Body of pancreas (tissue), 4 donors: ENCODE data around the gene MSI2. TPM values are rescaled to one million over a fixed set of nuclear protein-coding genes. Genes with fewer than 3 reads are reported as not detected.

Experiments used
- ATAC-seq: fragments of 150-250 bp; one replicate; pipeline ENCODE4 v1.9.1; 2016
- DNase-seq, 4 donors: peaks; one replicate each; pipeline ENCODE4 v3.0.0-alpha.2; 2019
- H3K27ac ChIP-seq, 4 donors: fragments of 200-600 bp; sonication (generic); 1 replicate in 3 of 4; 2 replicates in 1 of 4; pipeline versions ENCODE4 v1.5.1 to v1.6.1; 2016 to 2019; ENCODE audit warnings: mild to moderate bottlenecking in 1 of 4, mixed read lengths in 1 of 4, moderate library complexity in 1 of 4
- H3K27me3 ChIP-seq, 2 donors: fragments of 200-600 bp; sonication (generic); one replicate each; pipeline ENCODE4 v1.6.0; 2016; ENCODE audit warnings: mild to moderate bottlenecking in 1 of 2
- H3K36me3 ChIP-seq, 2 donors: fragments of 200-600 bp; sonication (generic); replicated peaks in 1 of 2; 2 replicates each; pipeline ENCODE4 v1.5.1; 2016; ENCODE audit warnings: low read depth in 2 of 2; ENCODE audit not compliant: insufficient read depth in 1 of 2
- H3K4me1 ChIP-seq: fragments of 200-600 bp; sonication (generic); one replicate; pipeline ENCODE4 v1.6.0; 2016
- H3K4me3 ChIP-seq, 2 donors: fragments of 200-600 bp; sonication (generic); 1 replicate in 1 of 2; 2 replicates in 1 of 2; pipeline ENCODE4 v1.5.1; 2016 to 2019
- H3K9me3 ChIP-seq, 3 donors: fragments of 200-600 bp; sonication (generic); 1 replicate in 2 of 3; 2 replicates in 1 of 3; pipeline ENCODE4 v1.5.1; 2016
- POLR2A ChIP-seq, 3 donors: fragments of 450-650 bp; IDR thresholded peaks; one replicate each; pipeline ENCODE4 v1.6.1; 2016; ENCODE audit warnings: antibody characterized with exemption in 3 of 3, mild to moderate bottlenecking in 2 of 3
- WGBS, 2 donors: methylation state at CpG; one replicate each; pipeline ENCODE4 v1.1.5; 2017; 5-methylcytosine and 5-hydroxymethylcytosine counted together
- intact Hi-C: fragments of 100-400 bp; cut with DNase I; formaldehyde crosslinking; loops from one replicate; pipeline ENCODE4 v1.15.1; 2023
- total RNA-seq, 2 donors: library from RNA; depleted of rRNA; stranded (reverse); fragments of >200 nt; gene quantifications; one replicate each; pipeline ENCODE4 v1.1.0, GENCODE V29; 2016
- TF ChIP-seq, protein P1 (sequence below), 7 experiments: fragments of 450-650 bp in 4 of 7; fragments of 200-600 bp in 3 of 7; sonication (generic) in 3 of 7; IDR thresholded peaks; one replicate each; pipeline ENCODE4 v1.5.1; 2016 to 2019; ENCODE audit warnings: antibody characterized with exemption in 7 of 7

MSI2 gene
- total RNA-seq, 2 donors from 2014 or later, result 21.1 to 28.5 TPM

DNA sequence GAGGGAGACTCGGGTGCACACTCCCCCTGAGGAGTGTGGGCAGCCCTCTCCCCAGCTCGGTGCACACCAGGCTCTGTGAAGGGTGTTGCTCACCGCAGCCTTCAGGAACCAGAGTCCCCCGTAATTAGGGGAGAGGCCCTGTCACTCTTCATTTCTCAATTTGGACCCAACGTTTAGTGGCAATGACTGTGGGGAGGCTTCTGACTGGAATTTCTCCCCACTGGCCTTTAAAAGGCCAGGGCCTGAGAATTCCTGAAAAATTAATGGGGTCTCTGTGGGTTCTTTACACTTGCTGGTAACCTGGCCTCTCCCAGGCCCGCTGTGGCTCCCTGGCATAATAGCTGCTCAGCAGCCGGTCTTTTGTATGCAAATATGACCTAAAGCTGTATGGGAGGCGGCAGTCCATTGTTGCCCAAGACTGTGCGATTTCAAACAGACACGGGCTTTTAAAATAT lies 209.7 kb downstream of the MSI2 start:
- DNase-seq (no peak), ATAC-seq (no peak)
- Histone ChIP-seq H3K9me3 (no peaks in the 10 kb centered on the region), H3K4me3 (no peak overlapping the region), H3K27ac (no peak overlapping the region), H3K4me1 (peaks cover 14% of the 10 kb centered on the region), H3K36me3 (no peaks in the 10 kb centered on the region), H3K27me3 (no peaks in the 10 kb centered on the region)
- TF ChIP-seq, protein P1, sequence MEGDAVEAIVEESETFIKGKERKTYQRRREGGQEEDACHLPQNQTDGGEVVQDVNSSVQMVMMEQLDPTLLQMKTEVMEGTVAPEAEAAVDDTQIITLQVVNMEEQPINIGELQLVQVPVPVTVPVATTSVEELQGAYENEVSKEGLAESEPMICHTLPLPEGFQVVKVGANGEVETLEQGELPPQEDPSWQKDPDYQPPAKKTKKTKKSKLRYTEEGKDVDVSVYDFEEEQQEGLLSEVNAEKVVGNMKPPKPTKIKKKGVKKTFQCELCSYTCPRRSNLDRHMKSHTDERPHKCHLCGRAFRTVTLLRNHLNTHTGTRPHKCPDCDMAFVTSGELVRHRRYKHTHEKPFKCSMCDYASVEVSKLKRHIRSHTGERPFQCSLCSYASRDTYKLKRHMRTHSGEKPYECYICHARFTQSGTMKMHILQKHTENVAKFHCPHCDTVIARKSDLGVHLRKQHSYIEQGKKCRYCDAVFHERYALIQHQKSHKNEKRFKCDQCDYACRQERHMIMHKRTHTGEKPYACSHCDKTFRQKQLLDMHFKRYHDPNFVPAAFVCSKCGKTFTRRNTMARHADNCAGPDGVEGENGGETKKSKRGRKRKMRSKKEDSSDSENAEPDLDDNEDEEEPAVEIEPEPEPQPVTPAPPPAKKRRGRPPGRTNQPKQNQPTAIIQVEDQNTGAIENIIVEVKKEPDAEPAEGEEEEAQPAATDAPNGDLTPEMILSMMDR (IDR thresholded peaks at IDR 0.05), result no peak
- no peak for TF ChIP-seq POLR2A (IDR thresholded peaks at IDR 0.05)
- 71 to 85% methylated on average over 8 to 10 of the region's 10 CpGs for WGBS, 2 donors
- intact Hi-C loops, result no loop called here

DNA sequence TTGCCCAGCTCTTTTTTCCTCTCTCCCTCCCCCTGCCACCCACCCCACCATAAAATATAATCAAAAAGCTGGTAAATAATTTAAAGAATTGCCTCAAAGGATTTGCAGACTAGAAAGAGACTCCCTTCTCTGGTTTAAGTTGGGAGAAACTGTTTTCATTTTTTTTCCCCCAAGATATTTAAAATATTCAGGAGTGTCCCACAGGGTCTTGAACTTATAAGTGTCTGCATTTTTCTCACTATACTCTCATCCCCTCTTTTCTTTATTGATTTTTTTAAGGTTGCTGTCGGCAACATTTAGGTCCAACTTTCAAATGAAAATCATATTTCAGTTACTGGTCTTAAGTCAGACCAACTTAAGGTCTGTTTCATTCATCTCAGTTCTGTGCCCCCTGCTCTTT lies 210.2 kb downstream of the MSI2 start:
- Histone ChIP-seq H3K27me3 (no peaks in the 10 kb centered on the region), H3K27ac (no peak overlapping the region), H3K4me3 (no peak overlapping the region), H3K9me3 (no peaks in the 10 kb centered on the region), H3K4me1 (peaks cover 13% of the 10 kb centered on the region), H3K36me3 (no peaks in the 10 kb centered on the region)
- 85 to 98% methylated on average over 1 of the region's 1 CpG for WGBS, 2 donors
- intact Hi-C loops, result no loop called here
- DNase-seq (no peak), ATAC-seq (no peak)
- TF ChIP-seq, protein P1 (IDR thresholded peaks at IDR 0.05), result no peak
- TF ChIP-seq POLR2A (IDR thresholded peaks at IDR 0.05), result no peak

DNA sequence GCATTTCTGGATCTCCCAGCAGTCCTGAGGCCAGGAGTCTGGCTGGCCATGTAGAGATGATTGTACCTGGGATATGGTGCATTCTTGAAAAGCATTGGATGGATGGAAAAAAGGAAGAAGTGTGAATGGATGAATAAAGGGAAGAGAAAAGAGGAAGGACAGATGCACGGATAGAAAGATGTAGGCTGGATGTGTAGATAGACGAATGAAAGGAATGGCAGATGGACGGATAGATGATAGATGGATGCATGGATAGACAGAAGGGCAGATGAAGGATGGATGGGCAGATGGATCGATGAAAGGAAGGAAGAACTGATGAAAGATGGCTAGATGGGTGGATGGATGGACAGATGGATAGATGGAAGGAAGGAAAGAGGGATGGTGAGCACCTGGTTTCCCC lies 210.9 kb downstream of the MSI2 start:
- no peak for TF ChIP-seq POLR2A (IDR thresholded peaks at IDR 0.05)
- TF ChIP-seq, protein P1 (IDR thresholded peaks at IDR 0.05), result no peak
- H3K36me3 ChIP-seq, result no peaks in the 10 kb centered on the region
- 84 to 94% methylated on average over 4 of the region's 4 CpGs for WGBS, 2 donors
- H3K27ac ChIP-seq, result no peak overlapping the region
- peaks cover 6% of the 10 kb centered on the region for H3K4me1 ChIP-seq
- intact Hi-C loops, result no loop called here
- ATAC-seq (no peak), DNase-seq (no peak)
- no peaks in the 10 kb centered on the region for H3K9me3 ChIP-seq
- H3K27me3 ChIP-seq, result no peaks in the 10 kb centered on the region
- no peak overlapping the region for H3K4me3 ChIP-seq

DNA sequence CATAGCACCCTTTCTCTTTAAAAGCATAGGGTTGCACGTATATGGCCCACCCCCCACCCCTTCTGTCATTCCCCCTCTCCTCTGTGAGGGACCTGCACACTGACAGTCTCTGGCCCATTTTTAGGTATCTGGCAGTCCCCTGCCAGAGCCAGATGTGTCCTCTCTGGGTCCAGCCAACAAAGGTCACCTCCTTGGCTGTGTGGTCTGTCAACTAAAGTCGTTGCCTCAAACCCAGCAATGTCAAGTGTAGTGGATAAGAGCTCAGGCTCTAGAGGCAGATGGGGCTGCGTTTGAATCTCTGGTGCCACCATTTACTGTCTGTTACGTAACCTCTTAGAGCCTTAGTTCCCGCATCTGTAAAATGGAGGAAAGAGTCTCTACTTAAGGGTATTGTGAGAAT lies 211.5 kb downstream of the MSI2 start:
- H3K9me3 ChIP-seq, result no peaks in the 10 kb centered on the region
- ATAC-seq (no peak), DNase-seq (no peak)
- H3K4me1 ChIP-seq, result peaks cover 3% of the 10 kb centered on the region
- H3K4me3 ChIP-seq, result no peak overlapping the region
- TF ChIP-seq POLR2A (IDR thresholded peaks at IDR 0.05), result no peak
- TF ChIP-seq, protein P1 (IDR thresholded peaks at IDR 0.05), result no peak
- H3K27me3 ChIP-seq, result no peaks in the 10 kb centered on the region
- 93 to 98% methylated on average over 5 of the region's 5 CpGs for WGBS, 2 donors
- no peaks in the 10 kb centered on the region for H3K36me3 ChIP-seq
- intact Hi-C loops, result no loop called here
- H3K27ac ChIP-seq, result no peak overlapping the region

DNA sequence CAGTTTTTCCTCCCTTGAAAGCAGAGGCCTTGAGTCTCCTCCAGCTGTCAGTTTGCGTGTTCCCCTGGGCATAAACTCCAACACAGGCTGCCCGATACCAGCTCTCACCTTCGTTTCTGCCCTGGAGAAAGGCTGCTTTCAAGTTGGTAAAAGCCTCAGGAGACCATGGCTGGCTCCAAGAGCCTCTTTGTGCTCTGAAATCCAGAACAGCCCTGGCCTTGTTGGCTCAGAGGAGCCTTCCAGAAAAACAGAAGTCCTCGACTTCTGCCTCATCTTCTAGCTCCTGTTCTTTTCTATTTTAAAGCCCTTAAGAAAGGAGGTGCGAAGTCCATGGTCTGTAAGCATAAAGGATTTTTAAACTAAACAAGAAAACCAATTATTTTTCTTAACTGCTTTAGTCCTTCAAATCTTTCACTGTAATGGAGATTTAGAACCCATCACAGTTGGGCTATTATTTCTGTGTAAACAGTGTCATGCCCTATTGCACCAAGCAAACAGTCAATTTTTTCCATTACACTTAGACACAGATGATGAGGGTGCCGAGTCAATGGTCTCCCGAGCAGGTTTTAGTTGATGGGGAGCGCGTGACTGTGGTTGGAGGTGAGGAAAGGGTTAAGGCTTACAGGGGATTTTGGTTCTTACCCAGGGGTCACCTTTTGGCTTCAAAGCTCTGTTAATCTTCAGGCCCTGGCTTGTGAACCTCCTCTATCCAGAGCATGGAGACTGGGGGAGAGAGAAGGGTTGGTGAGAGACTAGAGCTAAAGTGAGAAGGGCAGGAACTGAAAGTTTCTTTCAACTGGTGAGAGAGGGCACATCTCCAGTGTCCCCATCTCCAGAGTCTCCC lies 212.8 kb downstream of the MSI2 start:
- no peaks in the 10 kb centered on the region for H3K9me3 ChIP-seq
- intact Hi-C loops, result no loop called here
- H3K36me3 ChIP-seq, result no peaks in the 10 kb centered on the region
- no peak overlapping the region for H3K27ac ChIP-seq
- DNase-seq, result no peak
- H3K4me3 ChIP-seq, result no peak overlapping the region
- 89 to 96% methylated on average over 9 of the region's 9 CpGs for WGBS, 2 donors
- H3K4me1 ChIP-seq, result peaks cover 8% of the 10 kb centered on the region
- no peak for ATAC-seq
- no peak for TF ChIP-seq POLR2A (IDR thresholded peaks at IDR 0.05)
- TF ChIP-seq, protein P1 (IDR thresholded peaks at IDR 0.05), result no peak
- no peaks in the 10 kb centered on the region for H3K27me3 ChIP-seq
